ENCODE results near the gene ANO2. TPM values are rescaled to one million over a fixed set of nuclear protein-coding genes. Genes with fewer than 3 reads are reported as not detected.

The ANO2 gene
- total and polyA plus RNA-seq, 2 donors (not counting 3 experiments of a cell fraction or from before 2014, with no cell fraction given): 15.4 to 65.0 TPM

GRCh38 chr12:5561057-5561456, 384.0 kb downstream of the ANO2 start:
- H3K4me1 ChIP-seq (ENCODE audit: control insufficient read depth, extremely low read depth, insufficient read depth, low read length): no peaks in the 10 kb centered on the region
- ChIA-PET CTCF (interaction anchor here (1.7 kb wide), 1 partner anchor 88 kb away, joined by 3 read pairs; no protein-coding TSS in a partner anchor), POLR2A (no interaction called here)
- H3K9me3 ChIP-seq (replicated peaks; ENCODE audit: control insufficient read depth, insufficient read depth, low read length): no peaks in the 10 kb centered on the region
- no peak overlapping the region for H3K4me3 ChIP-seq (replicated peaks in 1 of 3; ENCODE audit: insufficient read depth in 1 of 3, low read depth in 1 of 3, low read length in 3 of 3)
- FAIRE-seq (no peak), DNase-seq (ENCODE audit: low read depth, low spot score) (no peak)
- TF ChIP-seq FOS (IDR thresholded peaks at IDR 0.05; ENCODE audit: borderline replicate concordance, insufficient read depth, low read length) (no peak), CTCF (IDR thresholded peaks at IDR 0.05; ENCODE audit: extremely low read depth in 1 of 2, insufficient read depth in 1 of 2, low read depth in 1 of 2, low read length in 2 of 2) (no peak), MAX (IDR thresholded peaks at IDR 0.05; ENCODE audit: insufficient read depth, insufficient read length) (no peak), POLR2A (IDR thresholded peaks at IDR 0.05; ENCODE audit: low read depth, low read length) (no peak), JUN (IDR thresholded peaks at IDR 0.05; ENCODE audit: borderline replicate concordance, insufficient read depth, insufficient read length, low read depth) (no peak), GATA2 (IDR thresholded peaks at IDR 0.05; ENCODE audit: insufficient read depth, insufficient read length, low read depth, low read length) (no peak), EZH2 (IDR thresholded peaks at IDR 0.05; ENCODE audit: borderline replicate concordance, low read depth, low read length, severe bottlenecking) (no peak), POLR2AphosphoS5 (IDR thresholded peaks at IDR 0.05; ENCODE audit: insufficient read depth, low read depth, low read length) (no peak), MYC (IDR thresholded peaks at IDR 0.05; ENCODE audit: low read depth, low read length) (no peak)
- H3K4me2 ChIP-seq (ENCODE audit: insufficient read depth, low read length): no peak overlapping the region
- intact Hi-C loops (cut with micrococcal nuclease): no loop called here
- no TSS peak for BruUV-seq (replicated peaks)
- peaks cover 4 to 29% of the 10 kb centered on the region in 2 experiments for H3K36me3 ChIP-seq (ENCODE audit: control insufficient read depth in 2 of 2, extremely low read depth in 1 of 2, insufficient read depth in 2 of 2, low read length in 2 of 2)
- no peaks in the 10 kb centered on the region for H3K79me2 ChIP-seq (ENCODE audit: control insufficient read depth, insufficient read depth, low read length)
- H2AFZ ChIP-seq (ENCODE audit: low read depth, low read length): no peak overlapping the region
- H4K20me1 ChIP-seq (replicated peaks; ENCODE audit: control insufficient read depth, extremely low read depth, insufficient read depth, low read length): no peaks in the 10 kb centered on the region
- dilution Hi-C loops (cut with MboI; ENCODE audit: extremely low pct_ligation_motif_present, low sequenced_read_pairs): no loop called here
- no peak overlapping the region for H3K9ac ChIP-seq (replicated peaks; ENCODE audit: extremely low read depth, insufficient read depth, low read length)
- H3K9me1 ChIP-seq (replicated peaks; ENCODE audit: control insufficient read depth, extremely low read depth, insufficient read depth, low read length): no peaks in the 10 kb centered on the region
- H3K27ac ChIP-seq (ENCODE audit: insufficient read depth, low read depth, low read length): no peak overlapping the region
- no peaks in the 10 kb centered on the region for H3K27me3 ChIP-seq (ENCODE audit: control insufficient read depth in 2 of 2, insufficient read depth in 2 of 2, low read length in 2 of 2)
